GM12878 (cell line): ENCODE data around the gene PTPRD. TPM values are rescaled to one million over a fixed set of nuclear protein-coding genes. Genes with fewer than 3 reads are reported as not detected.

Source experiments
- ATAC-seq: fragments of 200-7000 bp; cut with Tn5 transposase; 3 replicates; pipeline ENCODE4 v1.9.1; 2020; ENCODE audit warnings: mild to moderate bottlenecking, moderate library complexity
- BruUV-seq: library from RNA; stranded (reverse); fragments of 400-500 nt; replicated peaks from 2 replicates; lab custom pipeline; 2021; lab: Mats Ljungman, UMichigan
- CTCF ChIA-PET: fragments of 300-600 bp; sonication (Branson Sonifier 250); formaldehyde crosslinking; extraction: SDS; loops from one replicate; lab custom pipeline; 2021; ENCODE audit warnings: inconsistent platforms; lab: Yijun Ruan, JAX
- POLR2A ChIA-PET: fragments of 350-600 bp; formaldehyde crosslinking; extraction: SDS; loops from one replicate; lab custom pipeline; 2021; ENCODE audit warnings: inconsistent platforms; lab: Charles Lee
- RAD21 ChIA-PET: fragments of 300-600 bp; sonication (Branson Sonifier 250); formaldehyde crosslinking; loops from one replicate; lab custom pipeline; 2023; ENCODE audit warnings: antibody characterized with exemption; ENCODE audit not compliant: unreplicated experiment; lab: Charles Lee
- SMC1A ChIA-PET: fragments of 300-600 bp; sonication (Branson Sonifier 250); formaldehyde crosslinking; loops from one replicate; lab custom pipeline; 2023; ENCODE audit not compliant: unreplicated experiment, uncharacterized antibody; lab: Charles Lee
- DNase-seq: peaks from one replicate; pipeline ENCODE4 v3.0.0-alpha.2; 2011; ENCODE audit warnings: low read depth, low spot score
- FAIRE-seq: peaks from 3 replicates; lab custom pipeline; 2011; peaks lifted over from hg19 to GRCh38; lab: Jason Lieb, UNC
- H2AFZ ChIP-seq: 2 replicates; pipeline ENCODE4 v1.6.0; 2011; ENCODE audit warnings: low read depth, low read length, control low read depth; ENCODE audit not compliant: control insufficient read depth
- H3K27ac ChIP-seq: 2 replicates; pipeline ENCODE4 v1.5.1; 2011; ENCODE audit warnings: control low read depth; ENCODE audit not compliant: control insufficient read depth, insufficient read depth
- H3K27me3 ChIP-seq, 2 experiments: replicated peaks in 1 of 2; 2 replicates each; pipeline versions ENCODE4 v1.6.0 to v1.6.1; 2011; ENCODE audit warnings: low read length in 1 of 2; ENCODE audit not compliant: control insufficient read depth in 2 of 2, insufficient read depth in 2 of 2
- H3K36me3 ChIP-seq, 2 experiments: 2 replicates each; pipeline ENCODE4 v1.5.1; 2011; ENCODE audit warnings: low read length in 1 of 2; ENCODE audit not compliant: control insufficient read depth in 2 of 2, insufficient read depth in 2 of 2
- H3K4me1 ChIP-seq: 2 replicates; pipeline ENCODE4 v1.6.1; 2011; ENCODE audit warnings: mild to moderate bottlenecking, low read length, moderate library complexity, mixed read lengths; ENCODE audit not compliant: control insufficient read depth, insufficient read depth
- H3K4me2 ChIP-seq: 2 replicates; pipeline ENCODE4 v1.6.0; 2011; ENCODE audit warnings: control low read depth; ENCODE audit not compliant: control insufficient read depth, insufficient read depth
- H3K4me3 ChIP-seq: fragments of 200-600 bp; sonication (generic); 2 replicates; pipeline ENCODE4 v1.5.1; 2016
- H3K79me2 ChIP-seq: 2 replicates; pipeline ENCODE4 v1.6.0; 2011; ENCODE audit warnings: low read length; ENCODE audit not compliant: control insufficient read depth, insufficient read depth
- H3K9ac ChIP-seq: 2 replicates; pipeline ENCODE4 v1.8.0; 2011; ENCODE audit warnings: low read length, control low read depth, mixed read lengths; ENCODE audit not compliant: control insufficient read depth, insufficient read depth
- H3K9me3 ChIP-seq: replicated peaks from 3 replicates; pipeline ENCODE4 v1.5.1; 2011; ENCODE audit warnings: mild to moderate bottlenecking, low read length; ENCODE audit not compliant: control insufficient read depth, insufficient read depth
- H4K20me1 ChIP-seq: 2 replicates; pipeline ENCODE4 v1.6.0; 2011; ENCODE audit not compliant: control insufficient read depth, insufficient read depth
- ATF2 ChIP-seq: IDR thresholded peaks from 2 replicates; pipeline ENCODE4 v1.6.1; 2012; ENCODE audit warnings: low read length, inconsistent platforms
- BCL3 ChIP-seq: IDR thresholded peaks from 2 replicates; pipeline ENCODE4 v1.6.1; 2011; ENCODE audit warnings: borderline replicate concordance, low read depth, mild to moderate bottlenecking, moderate library complexity, low read length; ENCODE audit not compliant: insufficient read depth, poor library complexity, severe bottlenecking
- CEBPZ ChIP-seq: fragments of 150-350 bp; IDR thresholded peaks from 2 replicates; pipeline ENCODE4 v1.6.1; 2016; ENCODE audit warnings: low read depth, low read length
- CREB1 ChIP-seq: IDR thresholded peaks from 2 replicates; pipeline ENCODE4 v1.6.1; 2012; ENCODE audit warnings: low read depth, mild to moderate bottlenecking, inconsistent platforms
- ETV6 ChIP-seq, 2 experiments: fragments of 450-650 bp in 1 of 2; IDR thresholded peaks in 1 of 2; conservative IDR thresholded peaks in 1 of 2; 2 replicates each; pipeline ENCODE4 v1.6.1; 2014; ENCODE audit warnings: antibody characterized with exemption in 1 of 2, borderline replicate concordance in 1 of 2, low read depth in 1 of 2, mild to moderate bottlenecking in 1 of 2, moderate library complexity in 1 of 2
- FOS ChIP-seq: IDR thresholded peaks from 3 replicates; pipeline ENCODE4 v1.6.1; 2011; ENCODE audit warnings: borderline replicate concordance; ENCODE audit not compliant: insufficient read length; ENCODE audit errors: extremely low read depth
- HDAC6 ChIP-seq: fragments of 200-600 bp; sonication (generic); IDR thresholded peaks from one replicate; pipeline ENCODE4 v1.8.0; 2017; ENCODE audit warnings: antibody characterized with exemption; ENCODE audit not compliant: unreplicated experiment
- IRF4 ChIP-seq: IDR thresholded peaks from 2 replicates; pipeline ENCODE4 v1.6.1; 2011; ENCODE audit warnings: low read depth, low read length
- MYC ChIP-seq: IDR thresholded peaks from 2 replicates; pipeline ENCODE4 v1.6.1; 2011; ENCODE audit warnings: mild to moderate bottlenecking, low read length, moderate library complexity, inconsistent platforms; ENCODE audit not compliant: insufficient read depth, insufficient replicate concordance, insufficient read length, severe bottlenecking
- POLR2AphosphoS5 ChIP-seq: IDR thresholded peaks from 2 replicates; pipeline ENCODE4 v1.6.1; 2011; ENCODE audit warnings: mild to moderate bottlenecking, low read length, inconsistent platforms
- RBBP5 ChIP-seq: fragments of 200-600 bp; sonication (generic); conservative IDR thresholded peaks from 2 replicates; pipeline ENCODE4 v1.6.1; 2016
- SMAD1 ChIP-seq: fragments of 450-650 bp; IDR thresholded peaks from 2 replicates; pipeline ENCODE4 v1.6.1; 2018; ENCODE audit warnings: mild to moderate bottlenecking, low read depth; ENCODE audit not compliant: partially characterized antibody
- SMARCA5 ChIP-seq: fragments of 450-650 bp; IDR thresholded peaks from 2 replicates; pipeline ENCODE4 v1.6.1; 2017; ENCODE audit warnings: mild to moderate bottlenecking
- YY1 ChIP-seq: IDR thresholded peaks from 2 replicates; pipeline ENCODE4 v1.6.1; 2011; ENCODE audit warnings: low read depth, mild to moderate bottlenecking, low read length
- ZNF274 ChIP-seq: IDR thresholded peaks from one replicate; pipeline ENCODE4 v1.8.0; 2011; ENCODE audit not compliant: insufficient read length, insufficient read depth
- WGBS: methylation state at CpG from one replicate; pipeline ENCODE4 v1.1.6; 2016; ENCODE audit warnings: low lambda C conversion rate; ENCODE audit not compliant: insufficient replicate concordance, insufficient coverage; ENCODE audit errors: missing lambda C conversion rate; 5-methylcytosine and 5-hydroxymethylcytosine counted together
- in situ Hi-C: fragments of 300-500 bp; cut with MboI; formaldehyde crosslinking; loops from 9 replicates; pipeline ENCODE4 v1.14.3; 2018; ENCODE audit warnings: mixed read lengths
- intact Hi-C: fragments of 100-400 bp; cut with micrococcal nuclease; formaldehyde crosslinking; loops from one replicate; pipeline ENCODE4 v1.14.2; 2022; ENCODE audit not compliant: unreplicated experiment
- polyA plus RNA-seq, 11 experiments: library from polyadenylated mRNA; depleted of rRNA in 4 of 11; unstranded in 6 of 11; stranded (reverse) in 5 of 11; fragments of >200 nt; fragmentation: Nextera tagmentation in 4 of 11; fragmentation: Illumina TruSeq in 1 of 11; extraction: Ambion mirVana in 4 of 11; extraction: Trizol in 1 of 11; gene quantifications; 1 replicate in 1 of 11; 2 replicates in 10 of 11; pipeline versions ENCODE4 v1.2.1 to v1.2.3, GENCODE V29; 2011 to 2016; ENCODE audit warnings: inconsistent platforms in 2 of 11, missing spikeins in 2 of 11, low read depth in 1 of 11
- total RNA-seq, 4 experiments: library from RNA; depleted of rRNA in 3 of 4; stranded (reverse); fragments of >200 nt in 3 of 4; fragmentation: Illumina TruSeq in 1 of 4; extraction: Trizol in 1 of 4; gene quantifications; 2 replicates each; pipeline versions ENCODE4 v1.2.1 to v1.2.3, GENCODE V29; 2013 to 2021

Gene PTPRD
- total and polyA plus RNA-seq, 10 of the 15 experiments (the other 5 are each of a cell fraction or from before 2014, with no cell fraction given) = under 0.01 to 0.05 (median 0.01) TPM; not detected in 7

- TF ChIP-seq SMAD1 (no peak), ATF2 (no peak), BCL3 (no peak), CREB1 (no peak), SMARCA5 (no peak)
Measured at GRCh38 chr9:8778356-8778755, 1834.4 kb downstream of the PTPRD start (continued).

GRCh38 chr9:8772302-8772701 is 1840.5 kb downstream of the PTPRD start:
- ATAC-seq (no peak), FAIRE-seq (no peak), DNase-seq (no peak)
- H3K79me2 ChIP-seq = no peaks in the 10 kb centered on the region
- intact Hi-C loops (no loop called here), in situ Hi-C loops (no loop called here)
- ChIA-PET SMC1A (no interaction called here), POLR2A (no interaction called here), CTCF (interaction anchor here (0.8 to 0.9 kb wide), 3 partner anchors 9 to 12 kb away, joined by 3 read pairs; no protein-coding TSS in a partner anchor), RAD21 (no interaction called here)
- H3K27ac ChIP-seq = no peak overlapping the region
- 7% methylated on average over 1 of the region's 1 CpG for WGBS
- H3K9me3 ChIP-seq = no peaks in the 10 kb centered on the region
- H3K4me1 ChIP-seq = no peaks in the 10 kb centered on the region
- no peaks in the 10 kb centered on the region for H4K20me1 ChIP-seq
- H3K4me3 ChIP-seq = no peak overlapping the region
- H2AFZ ChIP-seq = no peak overlapping the region
- no peaks in the 10 kb centered on the region for H3K36me3 ChIP-seq
- BruUV-seq = no TSS peak
- no peak overlapping the region for H3K4me2 ChIP-seq
- H3K27me3 ChIP-seq = no peaks in the 10 kb centered on the region
- no peak overlapping the region for H3K9ac ChIP-seq
- TF ChIP-seq ZNF274 = no peak
- no peak for TF ChIP-seq CEBPZ
- no peak for TF ChIP-seq FOS
- TF ChIP-seq HDAC6 = no peak
- TF ChIP-seq IRF4 = no peak
- no peak for TF ChIP-seq RBBP5
- TF ChIP-seq YY1 = no peak
- TF ChIP-seq ETV6 (conservative IDR thresholded peaks at IDR 0.05 in 1 of 2, IDR thresholded peaks at IDR 0.05 in 1 of 2; ENCODE audit: borderline replicate concordance in 1 of 2, low read depth in 1 of 2) = no peak
- TF ChIP-seq MYC = no peak
- TF ChIP-seq POLR2AphosphoS5 = no peak
